Lung (tissue), 12 donors: ENCODE measurements around the gene MIOS. TPM values are rescaled to one million over a fixed set of nuclear protein-coding genes. Genes with fewer than 3 reads are reported as not detected.

Experiments used
- ATAC-seq: fragments of 200-7000 bp; cut with Tn5 transposase; one replicate; pipeline ENCODE4 v1.9.1; 2020; ENCODE audit warnings: moderate number of reproducible peaks; ENCODE audit not compliant: insufficient read depth, low FRiP score
- DNase-seq, 3 donors: peaks; one replicate each; pipeline ENCODE4 v3.0.0-alpha.2; 2013 to 2017
- H3K27ac ChIP-seq, 2 donors: one replicate each; pipeline ENCODE4 v1.5.1; 2013; ENCODE audit warnings: mild to moderate bottlenecking in 2 of 2, moderate library complexity in 2 of 2, control low read depth in 1 of 2, inconsistent platforms in 1 of 2, low read depth in 1 of 2, low read length in 1 of 2
- H3K27me3 ChIP-seq, 3 donors: one replicate each; pipeline ENCODE4 v1.5.1; 2013; ENCODE audit warnings: low read length in 2 of 3; ENCODE audit not compliant: control insufficient read depth in 3 of 3, insufficient read depth in 3 of 3
- H3K36me3 ChIP-seq, 4 donors: one replicate each; pipeline ENCODE4 v1.5.1; 2013; ENCODE audit warnings: low read length in 4 of 4, mild to moderate bottlenecking in 1 of 4, moderate library complexity in 1 of 4; ENCODE audit not compliant: control insufficient read depth in 4 of 4, insufficient read depth in 4 of 4
- H3K4me1 ChIP-seq, 5 donors: one replicate each; pipeline ENCODE4 v1.5.1; 2013; ENCODE audit warnings: low read length in 5 of 5, mild to moderate bottlenecking in 2 of 5, moderate library complexity in 1 of 5; ENCODE audit not compliant: control insufficient read depth in 5 of 5, insufficient read depth in 5 of 5
- H3K4me3 ChIP-seq: one replicate; pipeline ENCODE4 v1.5.1; 2013; ENCODE audit warnings: mild to moderate bottlenecking, control low read depth, moderate library complexity
- H3K9ac ChIP-seq, 2 donors: one replicate each; pipeline ENCODE4 v1.5.1; 2013; ENCODE audit warnings: low read length in 2 of 2, control low read depth in 1 of 2; ENCODE audit not compliant: insufficient read depth in 1 of 2
- H3K9me3 ChIP-seq, 4 donors: one replicate each; pipeline ENCODE4 v1.5.1; 2013; ENCODE audit warnings: low read length in 3 of 4, mild to moderate bottlenecking in 1 of 4, moderate library complexity in 1 of 4; ENCODE audit not compliant: control insufficient read depth in 4 of 4, insufficient read depth in 3 of 4
- CTCF ChIP-seq: IDR thresholded peaks from 2 replicates; pipeline ENCODE4 v1.5.1; 2012; ENCODE audit warnings: mild to moderate bottlenecking; ENCODE audit errors: control extremely low read depth, extremely low read depth
- WGBS, 2 donors: extraction: QIAGEN DNeasy Blood & Tissue Kit; methylation state at CpG; one replicate each; pipeline ENCODE4 v1.1.7; 2013; 5-methylcytosine and 5-hydroxymethylcytosine counted together
- polyA plus RNA-seq, 2 donors: library from polyadenylated mRNA; stranded (reverse); fragments of 200-250 nt; gene quantifications; one replicate each; pipeline ENCODE4 v1.2.1, GENCODE V29; 2013
- total RNA-seq, 2 donors: library from RNA; depleted of rRNA in 1 of 2; stranded (reverse); fragments of >200 nt in 1 of 2; gene quantifications; one replicate each; pipeline ENCODE4 v1.2.1, GENCODE V29; 2014 to 2021
- donor health status: control.
- donor health status: control.
- donor health status: Bipolar disorder and iron deficiency.
- donor health status: healthy.
- donor health status: DM: yes; HTN: yes; CAD: no.

The MIOS gene
- total and polyA plus RNA-seq, 4 donors: 8.7 to 45.6 (median 24.0) TPM

GRCh38 chr7:7640221-7641128 lies 73.8 kb downstream of the MIOS start, which contains the start of gene UMAD1:
Gene UMAD1, plus strand, starts transcription at chr7:7640752. Its CDS starts 32,620 bp downstream, at chr7:7673372.
- peak within 1 kb of the TSS; percentile 86 for H3K4me3 ChIP-seq
- WGBS, 2 donors: 0% methylated on average over 67 to 68 of the region's 68 CpGs

GRCh38 chr7:7641129-7641663 lies 74.5 kb downstream of the MIOS start:
- DNase-seq (peak in 1 of 3 donors; percentile 13), ATAC-seq (no peak)
- H3K36me3 ChIP-seq: peaks cover 0 to 4% (median under 1%) of the 10 kb centered on the region in 4 donors
- no peak for TF ChIP-seq CTCF
- no peaks in the 10 kb centered on the region for H3K9me3 ChIP-seq
- H3K4me3 ChIP-seq: peak overlapping the region; percentile 80
- H3K27ac ChIP-seq: peak overlapping the region; percentile 82 to 94
- WGBS, 2 donors: 5 to 7% methylated on average over 22 of the region's 22 CpGs
- H3K27me3 ChIP-seq: no peaks in the 10 kb centered on the region
- peak overlapping the region; percentile 57 to 86 for H3K9ac ChIP-seq
- peaks cover 1 to 21% (median 7%) of the 10 kb centered on the region in 5 donors for H3K4me1 ChIP-seq

More at GRCh38 chr7:7640221-7641128, 73.8 kb downstream of the MIOS start, which contains the start of gene UMAD1:
- H3K9me3 ChIP-seq: no peaks in the 10 kb centered on the region
- H3K36me3 ChIP-seq: peaks cover 0 to 9% (median under 1%) of the 10 kb centered on the region in 4 donors
- H3K9ac ChIP-seq: peak within 1 kb of the TSS; percentile 65 to 91
- DNase-seq (peak; percentile 98 to 99 (median 99)), ATAC-seq (peak; percentile 99)
- peak within 1 kb of the TSS; percentile 82 to 94 for H3K27ac ChIP-seq
- no peaks in the 10 kb centered on the region for H3K27me3 ChIP-seq
- H3K4me1 ChIP-seq: peaks cover 1 to 21% (median 7%) of the 10 kb centered on the region in 5 donors
- TF ChIP-seq CTCF: no peak

GRCh38 chr7:7642081-7642480 lies 75.4 kb downstream of the MIOS start:
- H3K36me3 ChIP-seq: peaks cover 0 to 3% (median 0%) of the 10 kb centered on the region in 4 donors
- no peaks in the 10 kb centered on the region for H3K9me3 ChIP-seq
- no peak for TF ChIP-seq CTCF
- no peaks in the 10 kb centered on the region for H3K27me3 ChIP-seq
- peaks cover 1 to 21% (median 7%) of the 10 kb centered on the region in 5 donors for H3K4me1 ChIP-seq
- ATAC-seq (no peak), DNase-seq (peak in 1 of 3 donors; percentile 12)
- 73 to 92% methylated on average over 6 of the region's 6 CpGs for WGBS, 2 donors
- H3K4me3 ChIP-seq: no peak overlapping the region
- no peak overlapping the region for H3K27ac ChIP-seq
- peak overlapping the region in 1 of 2 donors; percentile 86 for H3K9ac ChIP-seq
